Measurements from ENCODE around the gene TENM3.

Gene TENM3

GRCh38 chr4:182842759-182843390 lies 599.7 kb downstream of the TENM3 start:
- TF ChIP-seq ZFX (IDR thresholded peaks at IDR 0.05) = no peak
- TF ChIP-seq, protein P1, sequence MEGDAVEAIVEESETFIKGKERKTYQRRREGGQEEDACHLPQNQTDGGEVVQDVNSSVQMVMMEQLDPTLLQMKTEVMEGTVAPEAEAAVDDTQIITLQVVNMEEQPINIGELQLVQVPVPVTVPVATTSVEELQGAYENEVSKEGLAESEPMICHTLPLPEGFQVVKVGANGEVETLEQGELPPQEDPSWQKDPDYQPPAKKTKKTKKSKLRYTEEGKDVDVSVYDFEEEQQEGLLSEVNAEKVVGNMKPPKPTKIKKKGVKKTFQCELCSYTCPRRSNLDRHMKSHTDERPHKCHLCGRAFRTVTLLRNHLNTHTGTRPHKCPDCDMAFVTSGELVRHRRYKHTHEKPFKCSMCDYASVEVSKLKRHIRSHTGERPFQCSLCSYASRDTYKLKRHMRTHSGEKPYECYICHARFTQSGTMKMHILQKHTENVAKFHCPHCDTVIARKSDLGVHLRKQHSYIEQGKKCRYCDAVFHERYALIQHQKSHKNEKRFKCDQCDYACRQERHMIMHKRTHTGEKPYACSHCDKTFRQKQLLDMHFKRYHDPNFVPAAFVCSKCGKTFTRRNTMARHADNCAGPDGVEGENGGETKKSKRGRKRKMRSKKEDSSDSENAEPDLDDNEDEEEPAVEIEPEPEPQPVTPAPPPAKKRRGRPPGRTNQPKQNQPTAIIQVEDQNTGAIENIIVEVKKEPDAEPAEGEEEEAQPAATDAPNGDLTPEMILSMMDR (conservative IDR thresholded peaks at IDR 0.05) = no peak
- no peak overlapping the region for H3K27ac ChIP-seq

- TF ChIP-seq ZFX (IDR thresholded peaks at IDR 0.05) = no peak
These were observed 600.7 kb downstream of the TENM3 start for GRCh38 chr4:182843808-182844325.

DNA sequence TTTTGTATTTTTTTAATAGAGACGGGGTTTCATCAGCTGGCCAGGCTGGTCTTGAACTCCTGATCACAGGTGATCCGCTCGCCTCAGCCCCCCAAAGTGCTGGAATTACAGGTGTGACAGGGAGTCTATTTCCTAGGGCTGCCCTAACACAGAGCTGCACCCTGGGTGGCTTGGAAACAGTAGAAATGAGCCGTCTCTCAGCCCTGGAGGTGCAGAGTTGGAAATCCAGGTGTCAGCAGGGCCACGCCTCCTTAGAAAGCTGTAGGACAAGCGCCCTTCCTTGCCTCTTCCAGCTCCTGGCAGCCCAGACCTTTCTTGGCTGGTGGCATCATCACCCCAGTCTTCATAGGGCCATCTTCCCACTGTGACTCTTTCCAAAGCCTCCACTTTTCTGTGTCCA lies 602.4 kb downstream of the TENM3 start:
- TF ChIP-seq, protein P1 (conservative IDR thresholded peaks at IDR 0.05) = no peak
- no peak for TF ChIP-seq ZFX (IDR thresholded peaks at IDR 0.05)
- no peak overlapping the region for H3K27ac ChIP-seq

More at GRCh38 chr4:182843808-182844325, 600.7 kb downstream of the TENM3 start:
- no peak overlapping the region for H3K27ac ChIP-seq

DNA sequence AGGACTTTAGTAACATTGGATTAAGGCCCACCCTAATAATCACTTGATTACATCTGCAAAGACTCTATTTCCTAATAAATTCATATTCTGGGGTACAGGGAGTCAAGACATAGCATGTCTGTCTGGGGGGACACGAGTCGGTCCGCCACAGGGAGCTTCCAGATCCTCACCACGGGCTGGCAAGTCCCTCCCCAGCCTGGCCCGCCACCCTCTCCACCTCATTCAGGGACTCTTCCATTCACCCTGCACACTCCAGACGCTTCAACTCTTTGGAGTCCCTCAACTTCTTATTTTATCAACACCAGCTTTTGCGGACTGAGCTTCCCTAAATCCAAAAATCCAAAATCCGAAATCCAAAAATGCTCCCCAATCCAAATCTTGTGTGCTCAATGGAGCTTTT lies 602.8 kb downstream of the TENM3 start:
- H3K27ac ChIP-seq = no peak overlapping the region

GRCh38 chr4:182847576-182848450 lies 604.6 kb downstream of the TENM3 start:
- no peak overlapping the region for H3K27ac ChIP-seq
- TF ChIP-seq, protein P1 (conservative IDR thresholded peaks at IDR 0.05) = no peak
- TF ChIP-seq ZFX (IDR thresholded peaks at IDR 0.05) = no peak

More for the DNA sequence above, 602.8 kb downstream of the TENM3 start:
- no peak for TF ChIP-seq ZFX (IDR thresholded peaks at IDR 0.05)
- TF ChIP-seq, protein P1 (conservative IDR thresholded peaks at IDR 0.05) = no peak

DNA sequence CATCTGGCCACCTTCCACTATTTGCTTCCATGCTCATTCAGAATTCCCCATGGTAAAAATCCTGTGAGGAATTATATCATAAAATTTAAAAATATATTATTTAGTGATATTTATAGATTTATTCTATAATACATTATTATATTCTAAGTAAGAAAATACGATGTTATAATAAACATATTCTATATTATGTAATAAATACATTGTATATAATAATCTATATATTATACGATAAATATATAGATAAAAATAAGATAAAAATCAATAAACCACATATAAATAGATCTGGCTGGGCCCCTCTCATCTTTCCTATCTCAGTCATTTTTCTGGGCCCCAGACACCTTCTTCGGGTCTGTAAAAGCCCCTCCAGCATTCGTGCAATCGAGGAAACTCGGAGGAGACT lies 605.5 kb downstream of the TENM3 start:
- TF ChIP-seq, protein P1 (conservative IDR thresholded peaks at IDR 0.05) = no peak
- no peak for TF ChIP-seq ZFX (IDR thresholded peaks at IDR 0.05)
- no peak overlapping the region for H3K27ac ChIP-seq

Data from C4-2B (cell line).